ENCODE results near the gene SOWAHA. TPM values are rescaled to one million over a fixed set of nuclear protein-coding genes. Genes with fewer than 3 reads are reported as not detected.

The SOWAHA gene
- total and polyA plus RNA-seq, 10 of the 15 experiments (the other 5 are each of a cell fraction or from before 2014, with no cell fraction given), result 0.02 to 0.37 (median 0.05) TPM; not detected in 4

DNA sequence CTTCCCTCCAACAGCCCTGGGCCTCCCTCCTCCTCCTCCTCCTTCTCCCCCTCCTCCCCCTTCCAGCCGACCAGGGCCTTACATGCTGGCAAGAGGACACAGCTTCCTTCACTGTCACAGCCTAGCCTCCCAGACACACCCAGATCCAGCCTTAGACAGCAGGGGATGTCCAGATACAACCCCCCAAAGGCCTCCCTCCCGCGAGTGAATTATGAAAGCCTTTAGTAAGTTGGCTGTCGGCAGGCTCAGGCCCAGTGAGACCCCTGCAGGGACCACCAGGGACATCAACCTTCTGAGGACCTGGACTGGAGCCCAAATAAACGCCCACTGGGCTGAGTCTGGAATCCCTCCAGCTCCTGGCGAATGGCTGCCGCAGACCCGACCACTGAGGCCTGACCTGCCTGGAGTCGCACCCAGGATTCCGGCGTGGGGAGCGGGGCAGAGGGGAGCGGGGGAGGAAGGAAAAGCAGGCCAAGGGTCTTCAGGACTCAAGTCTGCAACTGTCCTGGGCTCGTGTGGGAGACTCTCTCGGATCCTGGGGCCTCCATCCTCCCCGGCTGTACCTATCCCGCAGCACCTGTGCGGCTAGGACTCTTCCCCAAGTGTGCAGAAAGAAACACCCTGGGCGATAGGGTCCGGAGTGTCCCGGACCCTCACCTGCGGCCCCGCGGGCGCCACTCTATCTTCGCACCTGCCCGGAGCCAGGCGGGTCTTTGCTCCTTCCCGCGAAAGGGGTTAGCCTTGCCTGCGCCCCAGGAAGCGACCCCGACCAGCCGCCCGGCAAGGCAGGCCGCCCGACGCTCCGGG lies 36.8 kb upstream of the SOWAHA start:
- 19% methylated on average over 31 of the region's 39 CpGs for WGBS (ENCODE audit: insufficient coverage, insufficient replicate concordance, low lambda C conversion rate, missing lambda C conversion rate)
- Histone ChIP-seq H4K20me1 (ENCODE audit: control insufficient read depth, insufficient read depth) (no peaks in the 10 kb centered on the region), H3K79me2 (ENCODE audit: control insufficient read depth, insufficient read depth, low read length) (peaks cover 9% of the 10 kb centered on the region), H3K4me2 (ENCODE audit: control insufficient read depth, insufficient read depth) (peak overlapping the region; percentile 90), H3K27me3 (replicated peaks in 1 of 2; ENCODE audit: control insufficient read depth in 2 of 2, insufficient read depth in 2 of 2, low read length in 1 of 2) (no peaks in the 10 kb centered on the region), H3K27ac (ENCODE audit: control insufficient read depth, insufficient read depth) (0 out of 2 replicates have a peak overlapping the region, but pooled peaks have one; percentile 10), H3K9ac (ENCODE audit: control insufficient read depth, insufficient read depth, low read length) (peak overlapping the region; percentile 81), H3K4me1 (ENCODE audit: control insufficient read depth, insufficient read depth, low read length) (peaks cover 7% of the 10 kb centered on the region), H3K9me3 (replicated peaks; ENCODE audit: control insufficient read depth, insufficient read depth, low read length) (no peaks in the 10 kb centered on the region), H2AFZ (ENCODE audit: control insufficient read depth, low read depth, low read length) (peak overlapping the region; percentile 97), H3K4me3 (peak overlapping the region; percentile 65), H3K36me3 (ENCODE audit: control insufficient read depth in 2 of 2, insufficient read depth in 2 of 2, low read length in 1 of 2) (no peaks in the 10 kb centered on the region)
- BruUV-seq (replicated peaks), result no TSS peak
- in situ Hi-C loops (cut with MboI) (no loop called here), intact Hi-C loops (cut with micrococcal nuclease; ENCODE audit: unreplicated experiment) (no loop called here)
- ChIA-PET RAD21 (ENCODE audit: unreplicated experiment) (interaction anchor here (0.6 to 2.0 kb wide), 5 partner anchors 43 to 276 kb away, joined by 3 to 10 read pairs (median 4); partner anchors contain the start of gene HSPA4), SMC1A (ENCODE audit: uncharacterized antibody, unreplicated experiment) (interaction anchor here (1.0 to 7.5 kb wide), 8 partner anchors 9 to 115 kb away, joined by 3 to 88 read pairs (median 3); partner anchors contain the start of gene CCNI2), POLR2A (interaction anchor here (0.5 to 7.2 kb wide), 6 partner anchors 22 to 87 kb away, joined by 3 to 56 read pairs (median 6); partner anchors contain the start of gene CCNI2), CTCF (interaction anchor here (0.8 to 3.5 kb wide), 6 partner anchors 22 to 44 kb away, joined by 3 to 15 read pairs (median 4); no protein-coding TSS in a partner anchor)
- FAIRE-seq (no peak), DNase-seq (ENCODE audit: low read depth, low spot score) (no peak), ATAC-seq (peak; percentile 47)
- TF ChIP-seq, protein P1, sequence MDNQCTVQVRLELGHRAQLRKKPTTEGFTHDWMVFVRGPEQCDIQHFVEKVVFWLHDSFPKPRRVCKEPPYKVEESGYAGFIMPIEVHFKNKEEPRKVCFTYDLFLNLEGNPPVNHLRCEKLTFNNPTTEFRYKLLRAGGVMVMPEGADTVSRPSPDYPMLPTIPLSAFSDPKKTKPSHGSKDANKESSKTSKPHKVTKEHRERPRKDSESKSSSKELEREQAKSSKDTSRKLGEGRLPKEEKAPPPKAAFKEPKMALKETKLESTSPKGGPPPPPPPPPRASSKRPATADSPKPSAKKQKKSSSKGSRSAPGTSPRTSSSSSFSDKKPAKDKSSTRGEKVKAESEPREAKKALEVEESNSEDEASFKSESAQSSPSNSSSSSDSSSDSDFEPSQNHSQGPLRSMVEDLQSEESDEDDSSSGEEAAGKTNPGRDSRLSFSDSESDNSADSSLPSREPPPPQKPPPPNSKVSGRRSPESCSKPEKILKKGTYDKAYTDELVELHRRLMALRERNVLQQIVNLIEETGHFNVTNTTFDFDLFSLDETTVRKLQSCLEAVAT (IDR thresholded peaks at IDR 0.05), result peak; percentile 83; the same call in 1 of the 2 replicates
- no peak for TF ChIP-seq RCOR1 (conservative IDR thresholded peaks at IDR 0.05; ENCODE audit: low read depth, low read length)
- TF ChIP-seq, protein P2, sequence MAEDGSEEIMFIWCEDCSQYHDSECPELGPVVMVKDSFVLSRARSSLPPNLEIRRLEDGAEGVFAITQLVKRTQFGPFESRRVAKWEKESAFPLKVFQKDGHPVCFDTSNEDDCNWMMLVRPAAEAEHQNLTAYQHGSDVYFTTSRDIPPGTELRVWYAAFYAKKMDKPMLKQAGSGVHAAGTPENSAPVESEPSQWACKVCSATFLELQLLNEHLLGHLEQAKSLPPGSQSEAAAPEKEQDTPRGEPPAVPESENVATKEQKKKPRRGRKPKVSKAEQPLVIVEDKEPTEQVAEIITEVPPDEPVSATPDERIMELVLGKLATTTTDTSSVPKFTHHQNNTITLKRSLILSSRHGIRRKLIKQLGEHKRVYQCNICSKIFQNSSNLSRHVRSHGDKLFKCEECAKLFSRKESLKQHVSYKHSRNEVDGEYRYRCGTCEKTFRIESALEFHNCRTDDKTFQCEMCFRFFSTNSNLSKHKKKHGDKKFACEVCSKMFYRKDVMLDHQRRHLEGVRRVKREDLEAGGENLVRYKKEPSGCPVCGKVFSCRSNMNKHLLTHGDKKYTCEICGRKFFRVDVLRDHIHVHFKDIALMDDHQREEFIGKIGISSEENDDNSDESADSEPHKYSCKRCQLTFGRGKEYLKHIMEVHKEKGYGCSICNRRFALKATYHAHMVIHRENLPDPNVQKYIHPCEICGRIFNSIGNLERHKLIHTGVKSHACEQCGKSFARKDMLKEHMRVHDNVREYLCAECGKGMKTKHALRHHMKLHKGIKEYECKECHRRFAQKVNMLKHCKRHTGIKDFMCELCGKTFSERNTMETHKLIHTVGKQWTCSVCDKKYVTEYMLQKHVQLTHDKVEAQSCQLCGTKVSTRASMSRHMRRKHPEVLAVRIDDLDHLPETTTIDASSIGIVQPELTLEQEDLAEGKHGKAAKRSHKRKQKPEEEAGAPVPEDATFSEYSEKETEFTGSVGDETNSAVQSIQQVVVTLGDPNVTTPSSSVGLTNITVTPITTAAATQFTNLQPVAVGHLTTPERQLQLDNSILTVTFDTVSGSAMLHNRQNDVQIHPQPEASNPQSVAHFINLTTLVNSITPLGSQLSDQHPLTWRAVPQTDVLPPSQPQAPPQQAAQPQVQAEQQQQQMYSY (CRISPR knock-in tag; IDR thresholded peaks at IDR 0.05), result no peak
- TF ChIP-seq POLR2AphosphoS5 (IDR thresholded peaks at IDR 0.05; ENCODE audit: low read length), result peak; percentile 5
- TF ChIP-seq YY1 (IDR thresholded peaks at IDR 0.05; ENCODE audit: low read depth, low read length), result peak; percentile 28; the same call in 1 of the 2 replicates

All from GM12878 (cell line).